Mucosa of gallbladder (tissue), 1 donor: ENCODE data around the gene SPRYD3. TPM values are rescaled to one million over a fixed set of nuclear protein-coding genes. Genes with fewer than 3 reads are reported as not detected.

Experiments
- DNase-seq: peaks from one replicate; pipeline ENCODE4 v3.0.0-alpha.2; 2020; ENCODE audit warnings: low spot score
- total RNA-seq: library from RNA; stranded (reverse); gene quantifications from one replicate; pipeline ENCODE4 v1.2.1, GENCODE V29; 2021
- donor health status: DM: no; HTN: no; CAD: no.

The SPRYD3 gene
- total RNA-seq, 1 donor from 2014 or later = 68.4 TPM

- DNase-seq = no peak
These were observed 53.9 kb downstream of the SPRYD3 start for GRCh38 chr12:53025250-53025649.

- DNase-seq = no peak
These were observed 64.5 kb downstream of the SPRYD3 start for GRCh38 chr12:53014709-53015108.

Other genes starting within 250 kb of the SPRYD3 start
- not detected for gene KRT79, start 245.1 kb downstream of the SPRYD3 start, total RNA-seq
- not detected for gene KRT78, start 230.4 kb downstream of the SPRYD3 start, total RNA-seq
- 1,446 TPM for gene KRT8, start 174.3 kb downstream of the SPRYD3 start, total RNA-seq
- gene KRT18, start 130.3 kb downstream of the SPRYD3 start, total RNA-seq = 564 TPM
- 546 TPM for gene EIF4B, start 72.9 kb downstream of the SPRYD3 start, total RNA-seq
- gene TNS2, start 29.3 kb downstream of the SPRYD3 start, total RNA-seq = 124 TPM
- 22.8 TPM for gene IGFBP6, start 18.3 kb upstream of the SPRYD3 start, total RNA-seq
- 0.75 TPM for gene SOAT2, start 24.1 kb upstream of the SPRYD3 start, total RNA-seq
- gene ZNF740, start 101.3 kb upstream of the SPRYD3 start, total RNA-seq = 40.4 TPM
- gene CSAD, start 101.5 kb upstream of the SPRYD3 start, total RNA-seq = 44.3 TPM
- gene ITGB7, start 127.9 kb upstream of the SPRYD3 start, total RNA-seq = 5.8 TPM
- gene RARG, start 152.8 kb upstream of the SPRYD3 start, total RNA-seq = 41.8 TPM
- gene ESPL1, start 188.9 kb upstream of the SPRYD3 start, total RNA-seq = 1.5 TPM
- gene PFDN5, start 216.2 kb upstream of the SPRYD3 start, total RNA-seq = 420 TPM
- gene MYG1, start 220.3 kb upstream of the SPRYD3 start, total RNA-seq = 63.4 TPM
- gene AAAS, start 242.2 kb upstream of the SPRYD3 start, total RNA-seq = 55.5 TPM